ENCODE measurements around the gene NDRG4.

GRCh38 chr16:58513874-58514273 is 13.9 kb downstream of the NDRG4 start:
- TF ChIP-seq CTCF (IDR thresholded peaks at IDR 0.05) (no peak), POLR2A (IDR thresholded peaks at IDR 0.05) (no peak)
